ENCODE results near the gene KCMF1. TPM values are rescaled to one million over a fixed set of nuclear protein-coding genes. Genes with fewer than 3 reads are reported as not detected.

KCMF1 gene
- total and polyA plus RNA-seq, 10 of the 15 experiments (the other 5 are each of a cell fraction or from before 2014, with no cell fraction given) = 8.4 to 124 (median 43.0) TPM

DNA sequence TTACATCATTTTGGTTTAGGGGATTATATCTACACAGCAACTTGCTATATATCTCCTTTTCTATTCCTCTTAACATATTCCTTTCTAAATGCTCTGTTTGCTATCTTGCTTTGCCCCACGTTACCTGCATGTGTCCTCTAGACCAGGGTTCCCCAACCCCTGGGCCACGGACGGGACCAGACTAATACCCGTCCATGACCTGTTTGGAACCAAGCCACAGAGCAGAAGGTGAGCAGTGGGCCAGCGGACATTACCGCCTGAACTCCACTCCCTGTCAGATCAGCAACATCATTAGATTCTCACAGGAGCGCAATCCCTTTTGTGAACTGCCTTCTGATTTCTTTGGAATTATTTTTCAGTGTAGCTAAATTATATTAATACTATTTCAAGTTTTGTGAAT is 66.7 kb downstream of the KCMF1 start (continued):
- TF ChIP-seq, protein P1, sequence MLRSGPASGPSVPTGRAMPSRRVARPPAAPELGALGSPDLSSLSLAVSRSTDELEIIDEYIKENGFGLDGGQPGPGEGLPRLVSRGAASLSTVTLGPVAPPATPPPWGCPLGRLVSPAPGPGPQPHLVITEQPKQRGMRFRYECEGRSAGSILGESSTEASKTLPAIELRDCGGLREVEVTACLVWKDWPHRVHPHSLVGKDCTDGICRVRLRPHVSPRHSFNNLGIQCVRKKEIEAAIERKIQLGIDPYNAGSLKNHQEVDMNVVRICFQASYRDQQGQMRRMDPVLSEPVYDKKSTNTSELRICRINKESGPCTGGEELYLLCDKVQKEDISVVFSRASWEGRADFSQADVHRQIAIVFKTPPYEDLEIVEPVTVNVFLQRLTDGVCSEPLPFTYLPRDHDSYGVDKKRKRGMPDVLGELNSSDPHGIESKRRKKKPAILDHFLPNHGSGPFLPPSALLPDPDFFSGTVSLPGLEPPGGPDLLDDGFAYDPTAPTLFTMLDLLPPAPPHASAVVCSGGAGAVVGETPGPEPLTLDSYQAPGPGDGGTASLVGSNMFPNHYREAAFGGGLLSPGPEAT (IDR thresholded peaks at IDR 0.05; ENCODE audit: low read depth) = no peak
- TF ChIP-seq WRNIP1 (IDR thresholded peaks at IDR 0.05; ENCODE audit: borderline replicate concordance, low read depth, low read length) = no peak
- TF ChIP-seq MYB (IDR thresholded peaks at IDR 0.05; ENCODE audit: borderline replicate concordance, low read depth, low read length) = no peak
- no peak for TF ChIP-seq RAD21 (IDR thresholded peaks at IDR 0.05; ENCODE audit: insufficient read depth, low read depth, low read length)
- no peak for TF ChIP-seq SUPT20H (IDR thresholded peaks at IDR 0.05; ENCODE audit: borderline replicate concordance, control insufficient read depth, low read depth, low read length)
- TF ChIP-seq NR2C1 (IDR thresholded peaks at IDR 0.05) = no peak
- TF ChIP-seq, protein P2, sequence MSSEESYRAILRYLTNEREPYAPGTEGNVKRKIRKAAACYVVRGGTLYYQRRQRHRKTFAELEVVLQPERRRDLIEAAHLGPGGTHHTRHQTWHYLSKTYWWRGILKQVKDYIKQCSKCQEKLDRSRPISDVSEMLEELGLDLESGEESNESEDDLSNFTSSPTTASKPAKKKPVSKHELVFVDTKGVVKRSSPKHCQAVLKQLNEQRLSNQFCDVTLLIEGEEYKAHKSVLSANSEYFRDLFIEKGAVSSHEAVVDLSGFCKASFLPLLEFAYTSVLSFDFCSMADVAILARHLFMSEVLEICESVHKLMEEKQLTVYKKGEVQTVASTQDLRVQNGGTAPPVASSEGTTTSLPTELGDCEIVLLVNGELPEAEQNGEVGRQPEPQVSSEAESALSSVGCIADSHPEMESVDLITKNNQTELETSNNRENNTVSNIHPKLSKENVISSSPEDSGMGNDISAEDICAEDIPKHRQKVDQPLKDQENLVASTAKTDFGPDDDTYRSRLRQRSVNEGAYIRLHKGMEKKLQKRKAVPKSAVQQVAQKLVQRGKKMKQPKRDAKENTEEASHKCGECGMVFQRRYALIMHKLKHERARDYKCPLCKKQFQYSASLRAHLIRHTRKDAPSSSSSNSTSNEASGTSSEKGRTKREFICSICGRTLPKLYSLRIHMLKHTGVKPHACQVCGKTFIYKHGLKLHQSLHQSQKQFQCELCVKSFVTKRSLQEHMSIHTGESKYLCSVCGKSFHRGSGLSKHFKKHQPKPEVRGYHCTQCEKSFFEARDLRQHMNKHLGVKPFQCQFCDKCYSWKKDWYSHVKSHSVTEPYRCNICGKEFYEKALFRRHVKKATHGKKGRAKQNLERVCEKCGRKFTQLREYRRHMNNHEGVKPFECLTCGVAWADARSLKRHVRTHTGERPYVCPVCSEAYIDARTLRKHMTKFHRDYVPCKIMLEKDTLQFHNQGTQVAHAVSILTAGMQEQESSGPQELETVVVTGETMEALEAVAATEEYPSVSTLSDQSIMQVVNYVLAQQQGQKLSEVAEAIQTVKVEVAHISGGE (CRISPR knock-in tag; IDR thresholded peaks at IDR 0.05) = no peak
- no peak for TF ChIP-seq EGR1 (IDR thresholded peaks at IDR 0.05; ENCODE audit: borderline replicate concordance in 1 of 2, low read depth in 2 of 2, low read length in 2 of 2)
- no peak for TF ChIP-seq SMAD1 (IDR thresholded peaks at IDR 0.05; ENCODE audit: low read depth, partially characterized antibody)
- no peak for TF ChIP-seq JUNB (IDR thresholded peaks at IDR 0.05)
- TF ChIP-seq BACH1 (IDR thresholded peaks at IDR 0.05; ENCODE audit: borderline replicate concordance) = no peak
- no peak for TF ChIP-seq FOS (IDR thresholded peaks at IDR 0.05; ENCODE audit: borderline replicate concordance, extremely low read depth, insufficient read length)
- TF ChIP-seq, protein P3, sequence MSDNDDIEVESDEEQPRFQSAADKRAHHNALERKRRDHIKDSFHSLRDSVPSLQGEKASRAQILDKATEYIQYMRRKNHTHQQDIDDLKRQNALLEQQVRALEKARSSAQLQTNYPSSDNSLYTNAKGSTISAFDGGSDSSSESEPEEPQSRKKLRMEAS (IDR thresholded peaks at IDR 0.05; ENCODE audit: low read depth, low read length) = no peak
